A673 (cell line): ENCODE results near the gene DIP2C. TPM values are rescaled to one million over a fixed set of nuclear protein-coding genes. Genes with fewer than 3 reads are reported as not detected.

Experiments
- BruUV-seq: library from RNA; stranded (reverse); fragments of 400-500 nt; replicated peaks from 2 replicates; lab custom pipeline; 2021; lab: Mats Ljungman, UMichigan
- CTCF ChIA-PET: fragments of 300-600 bp; sonication (Branson Sonifier 250); formaldehyde crosslinking; loops from one replicate; lab custom pipeline; 2022; ENCODE audit warnings: antibody characterized with exemption; lab: Charles Lee
- POLR2A ChIA-PET: fragments of 300-600 bp; sonication (Branson Sonifier 250); formaldehyde crosslinking; loops from one replicate; lab custom pipeline; 2022; ENCODE audit warnings: antibody characterized with exemption; ENCODE audit not compliant: low non-redundant PET; lab: Charles Lee
- DNase-seq: peaks from one replicate; pipeline ENCODE4 v3.0.0-alpha.2; 2015; ENCODE audit warnings: low spot score
- H3K27ac ChIP-seq: fragments of 200-600 bp; sonication (generic); 2 replicates; pipeline ENCODE4 v1.5.1; 2016; ENCODE audit warnings: mixed run types, low read depth, mild to moderate bottlenecking, mixed read lengths, antibody characterized with exemption, low read length; ENCODE audit not compliant: poor library complexity, severe bottlenecking
- H3K27me3 ChIP-seq: fragments of 200-600 bp; sonication (generic); replicated peaks from 2 replicates; pipeline ENCODE4 v1.6.1; 2017; ENCODE audit warnings: mixed run types, low read depth, mild to moderate bottlenecking, mixed read lengths, antibody characterized with exemption, low read length; ENCODE audit not compliant: insufficient read depth, poor library complexity
- H3K36me3 ChIP-seq: fragments of 200-600 bp; sonication (generic); 2 replicates; pipeline ENCODE4 v1.6.1; 2016; ENCODE audit warnings: mixed run types, mild to moderate bottlenecking, mixed read lengths, antibody characterized with exemption, low read length; ENCODE audit not compliant: insufficient read depth, poor library complexity, severe bottlenecking
- H3K4me1 ChIP-seq: fragments of 200-600 bp; sonication (generic); 2 replicates; pipeline ENCODE4 v1.6.1; 2017; ENCODE audit warnings: mixed run types, mild to moderate bottlenecking, mixed read lengths, antibody characterized with exemption, low read length; ENCODE audit not compliant: insufficient read depth, poor library complexity, severe bottlenecking
- H3K4me3 ChIP-seq: fragments of 200-600 bp; sonication (generic); 2 replicates; pipeline ENCODE4 v1.5.1; 2016; ENCODE audit warnings: low read depth, mixed run types, mild to moderate bottlenecking, mixed read lengths, low read length; ENCODE audit not compliant: poor library complexity, severe bottlenecking
- H3K9me3 ChIP-seq: fragments of 200-600 bp; sonication (generic); 2 replicates; pipeline ENCODE4 v1.6.1; 2016; ENCODE audit warnings: mixed run types, low read depth, mild to moderate bottlenecking, mixed read lengths, antibody characterized with exemption, low read length; ENCODE audit not compliant: poor library complexity, severe bottlenecking
- CTCF ChIP-seq: fragments of 300-800, 200-600 bp; sonication (generic); conservative IDR thresholded peaks from 2 replicates; pipeline ENCODE4 v1.5.1; 2017; ENCODE audit warnings: low read depth, mild to moderate bottlenecking, antibody characterized with exemption, low read length, moderate library complexity, mixed read lengths
- EZH2 ChIP-seq: fragments of 200-600 bp; sonication (generic); IDR thresholded peaks from 2 replicates; pipeline ENCODE4 v1.6.1; 2017; ENCODE audit warnings: borderline replicate concordance, low read depth, mild to moderate bottlenecking, mixed read lengths, antibody characterized with exemption, low read length; ENCODE audit not compliant: poor library complexity, severe bottlenecking
- intact Hi-C: fragments of 100-400 bp; cut with micrococcal nuclease; formaldehyde crosslinking; loops from one replicate; pipeline ENCODE4 v1.10.0; 2022; ENCODE audit not compliant: unreplicated experiment
- total RNA-seq: library from RNA; stranded (reverse); gene quantifications from 2 replicates; pipeline ENCODE4 v1.2.3, GENCODE V29; 2021

The DIP2C gene
- total RNA-seq, 1 experiment from 2014 or later, result 13.2 TPM

GRCh38 chr10:230758-231157, 458.7 kb downstream of the DIP2C start:
- no peak overlapping the region for H3K4me3 ChIP-seq
- no peaks in the 10 kb centered on the region for H3K9me3 ChIP-seq
- TF ChIP-seq EZH2 (no peak), CTCF (peak; percentile 70)
- intact Hi-C loops, result no loop called here
- H3K4me1 ChIP-seq, result peaks cover 9% of the 10 kb centered on the region
- DNase-seq, result peak; percentile 63
- H3K36me3 ChIP-seq, result no peaks in the 10 kb centered on the region
- BruUV-seq, result no TSS peak
- ChIA-PET CTCF (interaction anchor here (0.9 to 1.0 kb wide), 3 partner anchors 9 to 38 kb away, joined by 3 to 5 read pairs (median 3); no protein-coding TSS in a partner anchor), POLR2A (no interaction called here)
- no peak overlapping the region for H3K27ac ChIP-seq
- no peaks in the 10 kb centered on the region for H3K27me3 ChIP-seq

- no peaks in the 10 kb centered on the region for H3K9me3 ChIP-seq
- BruUV-seq, result no TSS peak
- H3K36me3 ChIP-seq, result no peaks in the 10 kb centered on the region
- ChIA-PET POLR2A (no interaction called here), CTCF (no interaction called here)
- intact Hi-C loops, result no loop called here
- no peak overlapping the region for H3K27ac ChIP-seq
- TF ChIP-seq EZH2, result no peak
- no peak for TF ChIP-seq CTCF
- no peaks in the 10 kb centered on the region for H3K27me3 ChIP-seq
- DNase-seq, result no peak
- no peaks in the 10 kb centered on the region for H3K4me1 ChIP-seq
- H3K4me3 ChIP-seq, result no peak overlapping the region
These were observed 461.1 kb downstream of the DIP2C start for GRCh38 chr10:228366-228765.

DNA sequence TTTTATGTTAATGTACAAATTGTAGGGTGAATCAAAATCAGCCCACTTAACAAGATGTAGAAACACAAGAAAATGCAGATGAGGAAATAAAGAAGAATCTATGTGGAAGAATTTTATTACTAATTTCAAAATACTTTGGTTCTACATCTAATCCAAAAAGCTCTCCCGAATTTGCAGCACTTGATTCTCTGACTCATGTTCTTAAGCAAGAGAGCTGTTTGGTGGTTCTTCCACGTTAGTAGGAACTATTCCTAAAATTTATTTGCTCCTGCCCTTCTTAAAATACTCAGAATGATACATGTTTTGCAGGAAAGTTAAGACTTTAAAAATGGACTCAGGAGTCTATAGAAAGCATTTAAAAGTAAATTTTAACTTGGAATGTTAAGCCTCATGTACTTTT, 462.5 kb downstream of the DIP2C start:
- intact Hi-C loops, result no loop called here
- Histone ChIP-seq H3K4me3 (no peak overlapping the region), H3K4me1 (peaks cover 6% of the 10 kb centered on the region), H3K27me3 (no peaks in the 10 kb centered on the region), H3K27ac (no peak overlapping the region), H3K36me3 (no peaks in the 10 kb centered on the region), H3K9me3 (no peaks in the 10 kb centered on the region)
- ChIA-PET POLR2A (no interaction called here), CTCF (no interaction called here)
- DNase-seq, result no peak
- BruUV-seq, result no TSS peak
- TF ChIP-seq CTCF (no peak), EZH2 (no peak)
